CD4-positive, alpha-beta T cell treated with Interleukin-6 at 100 ng/mL for 8 hours (primary cell): ENCODE measurements around the gene PLK1.
"Not testable (repeated sequence)": the region's sequence is repeated elsewhere in the genome, so short reads cannot be mapped to it uniquely, and the experiment has no call there.

Source experiments
- DNase-seq: peaks from one replicate; pipeline ENCODE4 v3.0.0-alpha.2; 2020; ENCODE audit warnings: mixed read lengths, low spot score

Gene PLK1

GRCh38 chr16:23710504-23710903 is 31.8 kb downstream of the PLK1 start:
- DNase-seq: no peak

GRCh38 chr16:23711785-23712184 is 33.1 kb downstream of the PLK1 start:
- DNase-seq: no peak

- DNase-seq: no peak
Measured at GRCh38 chr16:23712976-23713375, 34.3 kb downstream of the PLK1 start, which contains the start of gene ERN2. TSS of gene ERN2 (minus strand) at chr16:23713222. CDS start at chr16:23713187, 35 bp downstream.

DNA sequence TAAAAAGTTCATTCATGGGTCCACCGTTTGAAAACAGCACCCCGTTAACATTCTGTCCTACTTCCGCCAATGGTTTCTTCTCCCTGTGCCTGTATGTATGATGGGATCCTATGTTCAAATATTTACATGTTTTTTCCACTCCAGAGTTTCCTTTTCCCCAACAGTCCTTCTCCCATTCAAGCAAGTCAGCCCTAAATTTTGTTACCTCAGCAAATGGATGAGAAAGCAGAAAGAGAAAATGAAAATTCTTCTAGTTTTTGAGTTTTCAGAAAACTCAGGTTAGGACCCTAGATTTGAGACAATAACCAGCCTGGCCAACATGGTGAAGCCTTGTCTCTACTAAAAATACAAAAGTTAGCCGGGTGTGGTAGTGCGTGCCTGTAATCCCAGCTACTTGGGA is 37.8 kb downstream of the PLK1 start:
- DNase-seq: no peak

DNA sequence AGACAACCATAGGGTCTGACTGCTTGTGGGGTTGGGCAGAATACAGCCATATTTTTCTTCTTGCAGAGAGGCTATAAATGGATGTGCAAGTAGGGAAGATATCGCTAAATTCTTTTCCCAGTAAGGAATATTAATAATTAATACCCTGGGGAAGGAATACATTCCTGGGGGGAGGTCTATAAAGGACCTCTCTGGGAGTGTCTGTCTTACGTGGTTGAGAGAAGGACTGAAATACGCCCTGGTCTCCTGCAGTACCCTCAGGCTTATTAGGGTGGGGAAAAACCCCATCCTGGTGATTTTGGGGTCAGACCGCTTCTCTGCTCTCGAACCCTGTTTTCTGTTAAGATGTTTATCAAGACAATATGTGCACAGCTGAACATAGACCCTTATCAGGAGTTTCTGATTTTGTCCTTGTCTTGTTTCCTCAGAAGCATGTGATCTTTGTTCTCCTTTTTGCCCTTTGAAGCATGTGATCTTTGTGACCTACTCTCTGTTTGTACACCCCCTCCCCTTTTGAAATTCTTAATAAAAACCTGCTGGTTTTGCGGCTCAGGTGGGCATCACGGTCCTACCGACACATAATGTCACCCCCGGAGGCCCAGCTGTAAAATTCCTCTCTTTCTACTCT is 44.0 kb downstream of the PLK1 start:
- DNase-seq: not testable (repeated sequence)

DNA sequence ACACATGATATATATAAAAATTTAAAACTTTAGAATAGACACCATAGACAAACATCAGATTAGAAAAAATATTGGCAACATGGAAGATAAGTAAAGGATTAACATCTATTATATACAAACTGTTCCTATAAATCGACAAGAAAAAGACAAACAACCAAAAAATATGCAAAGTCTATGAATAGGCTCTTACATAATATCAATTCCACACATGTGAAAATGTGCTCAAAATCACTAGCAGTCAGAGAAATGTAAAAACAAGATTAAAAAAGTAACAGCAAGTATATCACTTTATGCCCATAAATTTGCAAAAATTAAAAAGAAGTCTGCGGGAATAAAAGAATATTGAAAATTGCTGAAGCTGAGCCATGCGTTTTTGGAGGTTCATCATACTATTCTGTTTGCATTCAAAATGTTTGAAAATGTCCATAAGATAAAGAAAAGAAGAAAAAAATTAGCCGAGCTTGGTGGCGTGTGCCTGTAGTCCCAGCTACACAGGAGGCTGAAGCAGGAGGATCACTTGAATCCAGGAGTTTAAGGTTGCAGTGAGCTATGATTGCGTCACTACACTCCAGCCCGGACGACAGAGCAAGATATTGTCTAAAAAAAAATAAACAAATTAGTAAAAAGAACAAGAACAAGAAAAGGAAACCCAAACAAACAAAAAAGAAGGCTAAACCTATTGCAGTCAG is 45.6 kb downstream of the PLK1 start:
- DNase-seq: no peak

DNA sequence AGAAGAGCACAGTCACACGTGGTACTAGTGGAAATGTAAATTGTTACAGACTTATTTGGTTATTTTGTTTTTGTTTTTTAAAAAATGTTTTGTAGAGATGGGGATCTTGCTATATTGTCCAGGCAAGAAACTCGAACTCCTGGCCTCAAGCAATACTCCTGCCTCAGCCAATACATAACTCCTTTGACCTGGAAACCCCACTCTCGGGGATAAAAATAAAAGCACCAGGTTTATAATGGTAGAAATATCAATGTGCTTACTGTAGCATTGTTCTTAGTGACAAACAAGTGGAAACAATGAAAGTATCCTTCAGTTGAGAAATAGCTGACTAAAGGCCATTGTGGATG is 46.1 kb downstream of the PLK1 start:
- DNase-seq: no peak

DNA sequence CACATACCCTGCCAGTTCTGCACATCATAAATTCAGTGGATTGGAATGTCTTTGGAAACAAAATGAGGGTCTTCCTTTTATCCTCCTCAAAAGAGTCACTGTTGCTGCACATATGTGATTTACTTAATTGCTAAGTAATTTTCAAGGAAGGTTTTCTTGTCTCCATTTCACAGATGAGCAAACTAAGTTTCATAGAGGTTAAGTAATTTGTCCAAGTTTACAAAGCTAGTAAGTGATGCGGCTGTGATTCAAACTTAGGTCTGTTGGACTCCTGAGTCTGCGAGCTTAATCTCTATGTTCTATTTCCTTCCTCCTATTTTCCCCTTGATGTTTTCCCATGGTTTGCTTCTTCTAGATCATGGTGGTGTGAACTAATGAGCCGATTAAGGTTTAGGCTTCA is 48.0 kb downstream of the PLK1 start:
- no peak for DNase-seq

DNA sequence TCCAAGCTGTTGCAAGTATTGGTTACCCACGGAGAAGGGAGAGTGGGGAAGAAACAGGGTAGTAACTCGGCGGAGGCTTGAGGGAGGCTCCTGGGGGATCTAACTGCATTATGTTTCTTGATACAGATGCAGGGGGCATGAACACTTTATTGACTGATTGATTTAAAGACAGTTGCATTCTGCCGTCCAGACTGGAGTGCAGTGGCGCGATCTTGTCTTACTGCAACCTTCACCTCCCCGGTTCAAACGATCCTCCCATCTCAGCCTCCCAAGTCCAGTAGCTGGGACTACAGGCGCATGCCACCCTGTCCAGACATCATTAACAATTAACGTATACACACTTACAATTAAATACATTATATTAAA is 49.4 kb downstream of the PLK1 start:
- DNase-seq: no peak

- no peak for DNase-seq
Measured at GRCh38 chr16:23729503-23730424, 51.1 kb downstream of the PLK1 start.

- DNase-seq: no peak
Measured at GRCh38 chr16:23734176-23734893, 55.6 kb downstream of the PLK1 start.

DNA sequence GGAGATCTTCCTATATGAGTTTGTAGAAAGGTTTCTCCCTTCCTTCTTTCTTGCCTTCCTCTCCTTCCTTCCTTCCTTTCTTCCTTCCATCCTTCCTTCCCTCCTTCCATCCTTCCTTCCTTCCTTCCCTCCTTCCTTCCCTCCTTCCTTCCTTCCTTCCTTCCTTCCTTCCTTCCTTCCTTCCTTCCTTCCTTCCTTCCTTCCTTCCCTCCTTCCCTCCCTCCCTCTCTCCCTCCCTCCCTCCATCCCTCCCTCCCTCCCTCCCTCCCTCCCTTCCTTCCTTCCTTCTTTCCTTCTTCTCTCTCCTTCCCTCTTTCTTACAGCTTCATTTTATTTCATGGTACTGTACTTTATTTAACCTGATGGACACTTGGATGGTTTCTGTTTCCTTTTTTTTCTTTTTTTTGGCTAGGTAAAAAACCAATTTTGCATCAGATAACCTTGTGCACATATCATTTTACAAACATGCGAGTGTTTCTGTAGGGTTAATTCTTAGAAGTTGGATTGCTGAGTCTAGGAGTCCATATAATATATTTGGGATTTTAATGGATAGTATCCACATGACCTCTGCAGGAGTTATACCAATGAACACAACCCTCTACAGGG is 58.8 kb downstream of the PLK1 start:
- not testable (repeated sequence) for DNase-seq

DNA sequence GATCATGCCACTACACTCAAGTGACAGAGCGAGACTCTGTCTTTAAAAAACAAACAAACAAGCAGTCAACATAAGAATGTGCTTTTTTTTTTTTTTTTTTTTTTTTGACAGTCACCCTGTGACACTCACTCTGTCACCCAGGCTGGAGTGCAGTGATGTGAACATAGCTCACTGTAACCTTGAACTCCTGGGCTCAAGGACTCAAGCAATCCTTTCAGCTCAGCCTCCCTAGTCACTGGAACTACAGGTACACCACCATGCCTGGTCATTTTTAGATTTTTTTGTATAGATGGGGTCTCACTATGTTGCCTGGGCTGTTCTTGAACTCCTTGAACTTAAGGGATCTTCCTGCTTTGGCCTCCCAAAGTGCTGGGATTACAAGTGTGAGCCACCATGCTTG is 60.8 kb downstream of the PLK1 start:
- DNase-seq: no peak
